Peyer's patch (tissue), 4 donors: ENCODE data around the gene RNF227.

Source experiments
- POLR2A ChIP-seq, 2 donors: fragments of 450-650 bp; IDR thresholded peaks; one replicate each; pipeline ENCODE4 v1.5.1; 2017; ENCODE audit warnings: antibody characterized with exemption in 2 of 2, mild to moderate bottlenecking in 2 of 2, moderate library complexity in 2 of 2
- TF ChIP-seq, protein P1 (sequence below), 6 experiments: fragments of 450-650 bp in 4 of 6; fragments of 200-600 bp in 2 of 6; sonication (generic) in 1 of 6; IDR thresholded peaks; one replicate each; pipeline ENCODE4 v1.5.1; 2017 to 2019; ENCODE audit warnings: antibody characterized with exemption in 6 of 6, mild to moderate bottlenecking in 3 of 6, moderate library complexity in 1 of 6

DNA sequence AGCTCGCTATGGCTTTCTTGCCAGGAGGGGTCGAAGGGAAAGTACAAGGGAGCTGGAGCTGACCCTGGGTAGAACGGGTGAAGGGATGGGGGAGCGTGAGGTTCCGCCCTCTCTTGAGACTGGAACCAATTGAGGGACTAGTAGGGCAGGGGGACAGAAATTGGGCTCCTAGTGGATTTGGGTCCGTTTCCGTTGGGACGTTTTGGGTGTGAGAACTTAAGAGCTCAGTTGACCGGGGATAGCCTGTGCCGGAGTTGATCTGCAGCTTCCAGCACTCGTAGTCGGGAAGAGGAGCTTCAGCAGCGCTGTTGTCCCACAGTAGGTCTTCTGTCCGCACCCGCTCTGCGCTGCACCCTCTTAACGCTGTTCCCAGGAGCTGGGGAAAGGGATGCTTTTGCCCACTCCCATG lies 16.4 kb upstream of the RNF227 start:
- no peak for TF ChIP-seq POLR2A (IDR thresholded peaks at IDR 0.05)
- TF ChIP-seq, protein P1, sequence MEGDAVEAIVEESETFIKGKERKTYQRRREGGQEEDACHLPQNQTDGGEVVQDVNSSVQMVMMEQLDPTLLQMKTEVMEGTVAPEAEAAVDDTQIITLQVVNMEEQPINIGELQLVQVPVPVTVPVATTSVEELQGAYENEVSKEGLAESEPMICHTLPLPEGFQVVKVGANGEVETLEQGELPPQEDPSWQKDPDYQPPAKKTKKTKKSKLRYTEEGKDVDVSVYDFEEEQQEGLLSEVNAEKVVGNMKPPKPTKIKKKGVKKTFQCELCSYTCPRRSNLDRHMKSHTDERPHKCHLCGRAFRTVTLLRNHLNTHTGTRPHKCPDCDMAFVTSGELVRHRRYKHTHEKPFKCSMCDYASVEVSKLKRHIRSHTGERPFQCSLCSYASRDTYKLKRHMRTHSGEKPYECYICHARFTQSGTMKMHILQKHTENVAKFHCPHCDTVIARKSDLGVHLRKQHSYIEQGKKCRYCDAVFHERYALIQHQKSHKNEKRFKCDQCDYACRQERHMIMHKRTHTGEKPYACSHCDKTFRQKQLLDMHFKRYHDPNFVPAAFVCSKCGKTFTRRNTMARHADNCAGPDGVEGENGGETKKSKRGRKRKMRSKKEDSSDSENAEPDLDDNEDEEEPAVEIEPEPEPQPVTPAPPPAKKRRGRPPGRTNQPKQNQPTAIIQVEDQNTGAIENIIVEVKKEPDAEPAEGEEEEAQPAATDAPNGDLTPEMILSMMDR (IDR thresholded peaks at IDR 0.05), result no peak
